ENCODE results near the gene SLC25A45.

SLC25A45 gene

DNA sequence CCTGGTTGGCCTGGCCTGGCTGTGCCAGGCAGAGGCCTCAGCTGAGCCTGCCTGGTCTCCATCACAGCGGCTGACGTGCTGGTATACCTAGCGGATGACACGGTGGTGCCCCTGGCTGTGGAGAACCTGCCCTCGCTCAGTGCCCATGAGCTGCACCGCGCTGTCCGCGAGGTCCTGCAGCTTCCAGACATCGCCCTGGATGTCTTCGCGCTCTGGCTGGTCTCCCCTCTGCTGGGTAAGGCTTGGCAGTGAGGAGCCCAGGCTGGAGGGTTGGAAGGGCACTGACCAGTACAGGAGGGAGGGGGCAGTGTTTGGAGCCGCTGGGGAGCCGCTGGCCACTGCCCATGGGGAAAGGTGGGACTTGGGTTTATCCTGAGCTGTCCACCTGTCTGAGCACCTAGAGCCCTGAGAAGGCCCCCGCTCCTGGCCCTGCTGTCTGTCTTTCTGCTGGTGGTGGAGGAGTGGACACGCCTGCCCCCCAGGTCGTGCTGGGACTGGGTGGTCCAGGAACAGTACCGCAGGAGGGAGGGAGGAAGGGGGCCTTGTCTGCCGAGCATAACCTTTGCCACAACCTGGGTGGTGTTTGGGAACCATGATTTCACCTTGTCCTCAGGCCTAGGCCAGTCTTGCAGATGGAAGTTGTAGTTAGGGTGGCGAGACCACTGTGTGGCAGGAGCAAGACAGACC is 7.0 kb upstream of the SLC25A45 start:
- in situ Hi-C loops (cut with MboI; ENCODE audit: low sequenced_read_pairs): no loop called here

DNA sequence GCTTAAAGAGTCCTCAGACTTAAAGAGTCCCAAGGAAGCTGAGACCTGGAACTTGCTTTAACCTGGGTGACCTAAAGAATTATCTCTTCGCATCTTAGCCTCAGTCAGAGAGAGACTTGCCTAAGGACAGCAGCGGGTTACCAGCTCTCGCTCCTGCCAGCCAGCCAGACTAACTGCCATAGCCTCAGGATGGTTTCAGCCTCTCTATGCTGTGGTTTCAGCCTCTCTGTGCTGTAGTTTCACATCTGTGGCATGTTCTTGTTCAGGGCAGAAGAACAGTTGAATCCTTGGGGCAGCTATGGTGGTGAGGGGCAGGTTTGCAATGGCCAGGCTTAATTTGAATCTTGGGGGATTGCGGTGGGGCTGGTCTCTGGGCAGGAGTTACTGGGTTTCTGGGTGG is 6.3 kb upstream of the SLC25A45 start:
- in situ Hi-C loops (cut with MboI; ENCODE audit: low sequenced_read_pairs): no loop called here

DNA sequence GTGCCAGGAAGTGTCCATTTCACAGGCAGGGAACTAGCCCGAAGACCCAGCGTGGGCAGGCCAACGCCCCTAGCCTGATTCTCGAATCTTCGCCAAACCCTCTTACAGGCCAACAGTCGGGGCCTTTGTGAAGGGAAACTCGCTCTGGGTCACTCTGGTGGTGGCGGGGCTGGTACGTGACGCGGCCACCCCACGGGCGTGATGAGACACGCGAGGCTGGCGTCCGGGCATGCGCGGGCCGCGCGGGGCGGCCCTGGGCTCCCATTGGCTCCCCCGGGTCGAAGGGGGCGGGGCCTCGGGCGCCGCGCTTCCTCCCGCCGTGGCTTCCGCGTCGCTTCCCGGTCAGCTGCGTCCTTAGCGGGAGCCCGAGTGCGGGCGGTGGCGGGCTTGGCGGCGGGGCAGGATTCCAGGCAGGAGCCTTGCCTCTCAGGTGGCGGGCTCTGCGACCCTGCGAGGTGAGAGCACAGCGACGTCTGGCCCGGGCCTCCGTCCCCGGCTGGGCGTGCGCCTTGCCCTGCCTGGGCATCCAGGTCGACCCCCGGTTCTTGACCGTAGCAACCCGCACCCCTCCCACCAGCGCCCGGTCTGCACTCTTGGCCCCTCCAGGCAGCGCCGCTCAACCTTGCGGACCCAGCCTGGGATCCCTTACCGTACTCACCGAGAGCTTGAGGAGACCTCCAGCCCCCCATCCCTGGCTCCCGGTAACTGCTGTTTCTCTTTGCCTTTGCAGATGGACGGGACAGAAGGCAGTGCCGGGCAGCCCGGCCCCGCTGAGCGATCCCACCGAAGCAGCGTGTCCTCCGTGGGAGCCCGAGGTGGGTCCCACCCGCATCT is 4.1 kb upstream of the SLC25A45 start, which contains the start of gene FRMD8:
Gene FRMD8 (plus strand): TSS at position 331 of the 834 bp plus-strand sequence. CDS start 400 bp downstream, at position 731.
- in situ Hi-C loops (cut with MboI; ENCODE audit: low sequenced_read_pairs): no loop called here

- in situ Hi-C loops (cut with MboI; ENCODE audit: low sequenced_read_pairs): no loop called here
Observed at GRCh38 chr11:65384301-65384889, 1.9 kb upstream of the SLC25A45 start.

GRCh38 chr11:65383778-65384177 is 1.3 kb upstream of the SLC25A45 start:
- in situ Hi-C loops (cut with MboI; ENCODE audit: low sequenced_read_pairs): no loop called here

GRCh38 chr11:65382804-65383368 is 440 bp upstream of the SLC25A45 start:
- in situ Hi-C loops (cut with MboI; ENCODE audit: low sequenced_read_pairs): no loop called here

DNA sequence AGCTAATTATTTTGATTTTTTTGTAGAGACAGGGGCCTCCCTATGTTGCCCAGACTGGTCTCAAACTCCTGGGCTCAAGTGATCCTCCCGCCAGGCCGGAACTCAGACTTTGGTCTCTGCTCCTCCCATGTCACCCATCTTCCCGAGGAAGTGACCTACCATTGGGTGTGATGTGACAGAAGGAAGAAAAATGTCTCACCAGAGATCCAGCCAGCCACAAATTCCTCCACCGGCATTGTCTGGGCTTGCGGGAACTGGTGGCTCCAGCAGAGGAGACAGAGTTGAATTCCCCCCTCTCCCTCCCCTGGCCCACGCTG is 772 bp downstream of the SLC25A45 start:
- in situ Hi-C loops (cut with MboI; ENCODE audit: low sequenced_read_pairs): no loop called here

- in situ Hi-C loops (cut with MboI; ENCODE audit: low sequenced_read_pairs): no loop called here
Observed at GRCh38 chr11:65380460-65381119, 1.9 kb downstream of the SLC25A45 start.

DNA sequence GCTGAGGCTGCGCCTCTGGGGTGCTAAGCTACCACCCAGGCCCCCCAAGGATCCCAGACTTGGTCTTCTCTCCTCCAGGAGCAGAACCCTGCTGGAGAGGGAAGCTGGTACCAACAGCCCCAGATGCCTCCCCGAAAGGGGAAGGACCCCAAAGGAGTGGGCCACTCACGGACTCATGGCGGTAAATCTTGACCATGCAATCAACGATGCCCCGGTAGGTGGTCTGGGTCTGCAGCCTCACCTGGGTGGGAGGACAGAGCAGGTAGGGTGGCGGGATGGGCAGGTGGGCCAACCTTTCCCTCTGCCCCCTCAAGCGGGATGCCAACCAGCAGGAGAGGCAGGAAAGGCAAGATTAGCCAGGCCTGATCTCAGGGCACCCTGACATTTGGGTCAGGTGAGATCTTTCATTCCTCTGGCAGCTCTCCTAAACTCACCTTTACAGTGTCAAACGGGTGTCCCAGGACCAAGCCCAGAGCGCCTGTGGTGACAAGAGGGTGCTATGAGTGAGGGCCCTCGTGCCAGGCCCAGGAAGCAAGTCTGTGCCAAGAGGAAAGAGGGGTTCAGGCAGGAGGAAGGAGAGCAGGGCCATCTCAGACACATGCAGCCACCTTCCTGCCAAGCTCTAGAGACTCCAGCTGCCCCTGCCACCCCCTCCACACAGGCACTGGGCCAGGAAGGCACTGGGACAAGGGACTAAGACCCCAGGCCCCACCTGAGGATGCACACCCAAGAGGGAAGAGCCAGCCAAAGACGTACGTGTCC is 2.6 kb downstream of the SLC25A45 start:
- in situ Hi-C loops (cut with MboI; ENCODE audit: low sequenced_read_pairs): no loop called here

DNA sequence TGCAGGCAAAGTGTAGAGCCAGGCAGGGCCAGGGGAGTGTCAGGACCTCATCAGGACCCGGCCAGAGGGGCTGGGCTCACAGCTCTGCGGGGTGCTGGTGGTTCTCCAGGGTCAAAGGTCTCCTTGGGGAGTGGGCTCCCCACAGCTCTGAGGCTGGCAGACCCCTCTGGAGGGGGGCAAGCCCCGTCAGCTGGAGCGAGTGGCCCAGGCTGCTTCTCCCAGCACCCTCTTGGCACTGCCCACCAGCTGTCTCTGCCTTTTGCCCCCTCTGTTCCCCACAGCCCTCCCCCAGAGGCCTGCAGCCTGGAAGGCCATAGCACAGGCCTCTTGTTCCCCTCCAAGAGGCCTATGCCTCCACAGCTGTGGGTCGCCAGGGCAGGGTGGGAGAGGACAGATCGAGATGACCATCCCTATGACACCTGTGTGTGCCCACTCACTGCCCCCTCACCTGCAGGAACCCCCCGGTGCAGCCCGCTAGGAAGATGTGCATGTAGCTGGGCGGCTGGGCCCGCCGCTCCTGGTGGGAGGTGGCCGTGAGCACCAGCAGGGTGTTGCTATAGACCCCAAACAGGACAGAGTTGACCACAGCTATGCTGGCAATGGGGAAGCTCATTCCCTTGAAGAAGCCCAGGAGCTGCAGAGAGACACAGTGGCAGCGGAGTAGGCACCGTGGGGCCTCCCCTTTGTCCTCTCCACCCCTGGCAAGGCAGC is 3.4 kb downstream of the SLC25A45 start:
- in situ Hi-C loops (cut with MboI; ENCODE audit: low sequenced_read_pairs): no loop called here

DNA sequence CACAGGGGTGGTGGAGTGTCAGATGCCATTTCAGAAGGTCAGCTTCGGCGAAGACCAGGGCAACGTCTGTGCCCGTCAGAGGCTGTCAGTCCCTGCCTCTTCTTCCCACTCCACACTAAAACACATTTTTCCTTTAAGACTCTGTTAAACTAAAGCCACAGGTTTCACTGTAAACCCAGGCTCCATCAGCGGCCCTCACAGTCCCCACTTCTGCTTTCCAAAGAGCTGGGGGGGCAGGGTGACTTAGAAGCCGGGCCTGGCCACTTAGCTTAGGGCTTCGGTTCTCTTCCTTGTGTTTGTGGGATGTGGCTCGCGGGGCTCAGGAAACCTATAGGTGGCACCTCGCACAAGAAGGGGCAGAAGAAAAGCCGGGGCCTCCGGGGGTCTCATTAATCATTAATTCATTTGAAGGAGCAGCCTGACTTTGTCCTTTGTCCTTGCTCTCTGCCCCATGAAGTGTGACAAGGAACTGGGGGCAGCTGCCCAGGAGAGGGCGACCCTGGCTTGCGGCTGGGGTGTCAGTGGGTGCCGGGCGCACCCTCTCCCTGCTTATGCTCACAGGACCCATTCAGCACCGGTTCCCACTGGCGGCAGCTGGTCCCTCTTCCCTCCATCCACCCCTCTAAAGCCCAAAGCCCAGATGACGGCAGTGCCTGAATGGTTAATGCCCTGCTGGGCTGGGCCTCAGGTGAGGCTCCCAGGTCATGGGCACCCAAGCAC is 4.1 kb downstream of the SLC25A45 start:
- in situ Hi-C loops (cut with MboI; ENCODE audit: low sequenced_read_pairs): no loop called here

- in situ Hi-C loops (cut with MboI; ENCODE audit: low sequenced_read_pairs): no loop called here
Observed at GRCh38 chr11:65377777-65378176, 4.7 kb downstream of the SLC25A45 start.

DNA sequence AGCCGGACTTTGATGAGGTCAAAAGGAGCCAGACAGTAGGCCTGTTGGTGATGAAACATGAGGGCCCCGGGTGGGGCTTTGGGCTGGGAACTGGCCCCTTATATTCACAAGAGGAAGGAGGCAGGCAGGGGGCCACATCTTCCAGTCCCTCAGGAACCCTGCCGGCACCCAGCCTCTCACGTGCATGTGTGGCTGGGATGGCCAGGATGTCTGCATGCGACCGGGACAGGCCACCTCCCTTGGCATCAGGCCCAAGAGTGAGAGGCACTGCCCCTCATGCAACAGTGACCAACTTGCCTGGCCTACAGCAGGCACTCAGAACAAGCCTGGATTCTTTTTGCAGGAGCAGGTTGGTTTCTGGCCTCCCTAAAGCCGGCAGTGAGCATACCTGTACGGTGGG is 5.4 kb downstream of the SLC25A45 start:
- in situ Hi-C loops (cut with MboI; ENCODE audit: low sequenced_read_pairs): no loop called here

GRCh38 chr11:65376138-65376713 is 6.2 kb downstream of the SLC25A45 start:
- in situ Hi-C loops (cut with MboI; ENCODE audit: low sequenced_read_pairs): no loop called here

- in situ Hi-C loops (cut with MboI; ENCODE audit: low sequenced_read_pairs): no loop called here
Observed at GRCh38 chr11:65375012-65375411, 7.4 kb downstream of the SLC25A45 start.

- in situ Hi-C loops (cut with MboI; ENCODE audit: low sequenced_read_pairs): loop anchor here (5.0 kb wide), 1 partner anchor 133 kb away; no protein-coding TSS in a partner anchor
Observed at GRCh38 chr11:65373839-65374580, 8.4 kb downstream of the SLC25A45 start.

GRCh38 chr11:65370659-65371049 is 11.8 kb downstream of the SLC25A45 start:
- in situ Hi-C loops (cut with MboI; ENCODE audit: low sequenced_read_pairs): loop anchor here (5.0 kb wide), 1 partner anchor 137 kb away; no protein-coding TSS in a partner anchor

GRCh38 chr11:65366340-65366773 is 16.1 kb downstream of the SLC25A45 start:
- in situ Hi-C loops (cut with MboI; ENCODE audit: low sequenced_read_pairs): no loop called here
